ENCODE results near the gene XPO6. TPM values are rescaled to one million over a fixed set of nuclear protein-coding genes. Genes with fewer than 3 reads are reported as not detected.

Gene XPO6
- total RNA-seq, 1 experiment from 2014 or later: 178 TPM

DNA sequence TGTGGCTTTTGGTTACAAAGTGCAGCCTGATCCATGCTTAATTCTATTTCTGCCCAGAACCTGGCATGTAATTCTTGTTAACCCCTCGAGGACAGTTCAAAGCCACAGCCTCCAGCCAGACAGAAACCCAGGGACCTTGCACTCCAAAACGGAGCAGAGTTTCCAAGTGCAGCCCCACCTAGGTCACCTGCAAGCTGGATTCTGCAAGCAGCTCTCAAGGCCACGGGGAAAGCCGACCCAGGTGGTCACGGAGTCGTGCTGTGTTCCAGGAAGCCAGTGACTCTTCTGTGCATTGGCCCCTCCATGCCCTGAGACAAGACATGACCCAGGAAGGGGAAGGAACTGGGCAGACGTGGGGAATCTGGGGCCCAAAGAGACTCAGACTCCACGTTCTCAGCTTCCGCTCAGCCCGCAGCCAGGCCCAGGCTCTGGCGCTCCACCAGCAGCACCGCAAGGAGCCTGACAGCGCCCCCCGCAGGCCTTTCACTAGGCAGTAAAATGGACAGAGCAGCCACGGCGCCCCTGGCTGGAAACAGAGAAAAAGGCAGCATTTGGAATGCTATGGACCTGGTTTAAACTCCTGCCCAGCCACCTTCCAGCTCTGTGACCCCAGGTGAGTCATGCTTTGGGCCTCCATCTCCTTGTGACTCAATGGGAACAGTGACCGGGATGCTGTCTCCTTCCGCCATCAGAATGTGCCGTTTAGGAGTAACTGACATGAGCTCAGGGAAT, 121.0 kb downstream of the XPO6 start:
- DNase-seq (ENCODE audit: low spot score): no peak

- no peak for DNase-seq (ENCODE audit: low spot score)
Measured at GRCh38 chr16:28089992-28090365, 121.8 kb downstream of the XPO6 start.

DNA sequence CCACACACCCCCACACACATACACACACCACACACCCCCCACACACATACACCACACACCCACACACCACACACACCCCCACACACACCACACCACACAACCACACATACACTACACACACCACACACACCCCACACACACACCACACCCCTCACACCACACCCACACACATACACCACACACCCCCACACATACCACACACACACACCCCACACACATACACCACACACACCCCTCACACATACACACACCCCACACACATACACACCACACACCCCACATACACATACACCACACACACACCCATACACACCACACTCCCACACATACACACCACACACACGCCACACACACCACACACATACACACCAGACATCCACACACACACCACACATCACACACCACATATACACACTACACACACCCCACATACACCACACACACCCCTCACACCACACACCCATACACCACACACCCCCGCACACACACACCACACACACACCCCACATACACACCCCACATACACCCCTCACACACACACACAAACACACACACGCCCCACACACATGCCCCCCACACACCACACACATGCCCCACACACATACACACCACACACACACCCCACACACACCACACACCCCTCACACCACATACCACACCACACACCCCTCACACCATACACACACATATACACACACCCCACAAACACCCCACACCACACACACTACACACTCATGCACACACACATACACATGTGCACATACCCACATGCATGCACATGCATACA, 122.4 kb downstream of the XPO6 start:
- no peak for DNase-seq (ENCODE audit: low spot score)

DNA sequence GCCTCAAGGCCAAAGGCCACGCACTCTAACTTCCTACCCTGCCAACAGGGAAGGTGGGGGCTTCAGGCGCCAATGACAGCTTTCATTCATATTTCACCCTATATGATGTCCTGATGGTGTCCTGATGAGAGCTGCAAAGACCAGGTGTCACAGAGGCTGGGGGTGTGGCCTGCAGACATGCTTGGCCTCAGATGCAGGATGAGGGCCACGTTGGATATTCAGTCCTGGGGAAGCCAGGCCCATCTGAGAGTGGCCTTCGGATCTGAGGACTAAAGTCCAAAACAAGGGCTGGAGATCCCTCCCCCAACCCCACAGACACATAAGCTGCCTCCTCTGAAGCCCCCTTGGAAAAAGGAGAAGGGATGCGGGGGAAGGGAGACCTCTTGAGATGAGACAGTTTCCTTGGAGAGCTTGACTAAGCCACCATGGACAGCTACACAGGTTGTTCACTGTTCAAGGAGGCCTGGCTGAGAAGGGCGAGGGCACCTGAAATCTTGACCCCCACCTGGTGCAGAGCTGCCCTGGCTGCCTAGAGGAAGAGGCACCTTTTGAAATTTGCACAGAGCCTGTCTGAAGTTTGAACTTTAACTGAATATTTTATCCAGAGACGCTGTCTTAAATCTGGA, 124.0 kb downstream of the XPO6 start:
- DNase-seq (ENCODE audit: low spot score): no peak

GRCh38 chr16:28087140-28087660, 124.6 kb downstream of the XPO6 start:
- no peak for DNase-seq (ENCODE audit: low spot score)

DNA sequence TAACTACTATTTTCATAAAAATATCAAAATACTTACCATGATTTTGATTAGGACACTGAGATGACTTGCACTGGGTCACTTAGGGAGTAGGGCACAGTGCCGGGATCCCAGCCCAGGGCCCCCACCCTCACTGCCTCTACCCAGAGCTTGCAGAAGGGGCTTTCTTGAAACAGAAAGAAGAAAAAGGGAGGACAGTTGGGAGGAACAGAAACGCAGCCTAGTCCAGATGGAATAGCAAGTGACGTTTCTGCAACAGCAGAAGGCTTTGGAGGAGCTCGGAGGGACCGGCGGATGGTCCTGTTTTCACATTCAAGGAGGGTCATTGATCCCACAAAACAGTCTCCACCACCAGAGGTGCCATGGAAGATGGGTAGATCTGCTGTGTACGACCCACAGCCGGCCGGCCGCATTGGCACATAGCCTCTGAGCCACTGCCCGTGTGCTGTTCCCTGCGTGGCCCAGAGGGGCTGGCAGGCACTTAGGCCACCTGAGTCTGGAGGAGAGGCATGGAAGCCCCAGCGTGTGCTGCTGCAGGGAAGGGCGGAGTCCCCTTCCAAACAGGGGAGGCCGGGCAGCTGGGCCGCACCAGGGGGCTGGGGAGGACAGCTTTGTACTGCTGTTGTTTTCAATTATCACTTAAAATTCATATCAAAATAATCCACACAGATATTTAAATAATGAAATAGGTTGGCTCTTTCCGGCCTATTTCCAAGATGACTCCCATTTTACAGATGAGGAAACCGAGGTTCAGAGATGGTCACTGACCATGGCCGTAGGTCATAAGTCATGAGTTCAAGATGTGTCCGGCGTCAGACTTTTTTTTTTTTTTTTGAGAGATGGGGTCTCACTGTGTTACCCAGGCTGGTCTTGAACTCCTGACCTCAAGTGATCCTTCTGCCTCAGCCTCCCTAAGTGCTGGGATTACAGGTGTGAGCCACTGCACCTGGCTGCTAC, 125.3 kb downstream of the XPO6 start:
- no peak for DNase-seq (ENCODE audit: low spot score)

DNA sequence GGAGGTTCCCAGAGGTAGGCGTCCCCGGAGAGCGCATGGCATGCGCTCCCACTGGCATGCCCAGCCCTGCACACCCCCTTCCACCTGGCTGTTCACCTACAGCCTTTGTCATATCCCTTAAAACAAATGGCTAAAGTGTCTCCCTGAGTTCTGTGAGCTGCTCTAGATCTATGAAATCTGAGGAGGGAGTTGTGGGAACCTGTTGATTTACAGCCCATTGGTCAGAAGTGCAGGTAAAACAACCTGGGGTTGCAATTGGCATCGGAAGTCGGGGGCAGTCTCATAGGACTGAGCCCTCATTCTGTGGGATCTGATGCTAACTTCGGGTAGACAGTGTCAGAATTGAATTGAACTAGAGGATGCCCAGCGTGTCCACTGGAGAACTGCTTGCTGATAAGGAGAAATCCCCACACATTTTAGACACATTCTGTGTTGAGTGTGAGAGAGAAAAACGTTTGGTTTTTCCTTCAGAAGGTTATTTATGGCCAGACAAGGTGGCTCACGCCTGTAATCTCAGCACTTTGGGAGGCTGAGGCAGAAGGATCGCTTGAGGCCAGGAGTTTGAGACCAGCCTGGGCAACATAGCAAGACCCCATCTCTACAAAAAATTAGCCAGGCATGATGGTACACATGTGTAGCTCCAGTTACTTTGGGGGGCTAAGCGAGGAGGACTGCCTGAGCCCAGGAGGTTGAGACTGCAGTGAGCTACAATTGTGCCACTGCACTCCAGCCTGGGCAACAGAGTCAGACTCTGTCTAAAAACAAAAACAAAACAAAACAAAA, 126.2 kb downstream of the XPO6 start:
- DNase-seq (ENCODE audit: low spot score): no peak

GRCh38 chr16:28084209-28084608, 127.6 kb downstream of the XPO6 start:
- no peak for DNase-seq (ENCODE audit: low spot score)

GRCh38 chr16:28082624-28083023, 129.1 kb downstream of the XPO6 start:
- no peak for DNase-seq (ENCODE audit: low spot score)

- no peak for DNase-seq (ENCODE audit: low spot score)
Measured at GRCh38 chr16:28081391-28081968, 130.3 kb downstream of the XPO6 start.

DNA sequence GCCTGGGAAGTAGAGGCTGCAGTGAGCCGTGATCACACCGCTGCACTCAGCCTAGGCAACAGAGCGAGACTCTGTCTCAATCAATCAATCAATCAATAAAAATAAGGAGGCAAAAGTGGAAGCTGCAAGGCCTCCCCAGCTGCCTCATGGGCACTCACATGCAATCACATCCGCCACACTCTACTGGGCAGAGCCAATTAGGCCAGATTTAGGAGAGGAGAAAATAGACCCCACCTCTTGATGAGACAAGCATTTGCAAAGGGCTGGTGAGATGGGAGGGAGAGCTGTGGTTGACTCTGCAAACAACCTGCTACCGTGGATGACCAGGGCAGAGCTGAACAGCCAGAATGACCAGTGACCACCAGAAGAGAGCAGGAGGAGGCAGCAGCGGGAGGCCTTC, 133.5 kb downstream of the XPO6 start:
- no peak for DNase-seq (ENCODE audit: low spot score)

- DNase-seq (ENCODE audit: low spot score): no peak
Measured at GRCh38 chr16:28073836-28074235, 137.9 kb downstream of the XPO6 start.

DNA sequence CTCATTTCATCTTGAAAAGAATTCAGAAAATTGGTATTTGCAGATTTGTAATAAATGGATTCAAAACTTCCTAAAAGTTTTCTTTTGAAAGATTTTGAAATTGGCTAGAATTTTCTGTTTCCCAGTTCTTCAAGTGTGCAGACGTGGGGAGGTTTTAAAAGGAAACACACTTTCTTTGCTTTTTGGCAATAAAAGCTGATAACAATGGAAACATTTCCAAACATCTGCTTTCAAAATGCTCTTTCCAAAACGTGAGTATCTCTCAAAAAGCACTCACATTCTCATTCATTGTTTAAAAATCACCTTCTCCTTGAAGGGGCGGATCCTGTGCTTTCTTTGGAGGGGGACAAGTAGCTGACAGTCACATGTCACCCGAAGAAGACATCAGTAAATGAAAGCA, 139.7 kb downstream of the XPO6 start:
- no peak for DNase-seq (ENCODE audit: low spot score)

- DNase-seq (ENCODE audit: low spot score): no peak
Measured at GRCh38 chr16:28069971-28070794, 141.6 kb downstream of the XPO6 start.

GRCh38 chr16:28068976-28069375, 142.8 kb downstream of the XPO6 start:
- no peak for DNase-seq (ENCODE audit: low spot score)

DNA sequence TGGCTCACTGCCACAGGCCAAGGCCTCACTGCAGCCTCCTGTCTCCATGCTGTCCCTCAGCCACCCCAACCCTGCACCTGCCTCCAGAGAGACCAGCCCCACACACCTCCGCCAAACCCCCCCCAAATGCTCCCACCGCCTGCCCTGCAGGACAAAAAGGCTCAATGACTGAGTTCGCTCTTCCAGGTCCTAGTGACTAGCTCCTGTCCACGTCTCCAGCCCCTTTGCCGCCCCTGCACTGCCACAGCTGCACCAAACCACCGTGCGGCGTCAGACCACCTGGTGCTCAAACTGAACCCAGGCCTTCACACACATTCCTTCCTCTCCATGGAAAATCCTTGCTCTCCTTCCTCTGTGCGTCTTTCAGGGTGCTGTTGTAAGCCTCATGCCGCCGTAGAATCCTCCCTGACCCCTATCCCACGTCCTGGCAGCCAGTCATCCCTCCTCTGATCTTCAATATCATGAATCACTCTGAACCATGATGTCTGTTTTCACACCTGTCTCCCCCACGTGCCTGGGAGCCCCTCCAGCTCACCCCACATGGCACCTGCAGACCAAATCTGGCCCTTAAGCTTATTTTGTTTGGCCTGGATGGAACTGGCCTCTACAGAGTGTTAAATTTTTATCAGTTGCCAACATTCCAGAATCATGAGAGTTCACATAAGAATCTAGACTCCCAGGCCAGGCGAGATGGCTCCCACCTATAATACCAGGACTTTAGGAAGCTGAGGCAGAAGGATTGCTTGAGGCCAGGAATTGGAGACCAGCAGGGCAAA, 144.0 kb downstream of the XPO6 start:
- DNase-seq (ENCODE audit: low spot score): no peak

GRCh38 chr16:28064706-28065249, 147.0 kb downstream of the XPO6 start:
- no peak for DNase-seq (ENCODE audit: low spot score)

GRCh38 chr16:28064150-28064549, 147.6 kb downstream of the XPO6 start:
- DNase-seq (ENCODE audit: low spot score): no peak
